Cardiac muscle cell (in vitro differentiated cells and primary cell): ENCODE measurements around the gene RRP1B. TPM values are rescaled to one million over a fixed set of nuclear protein-coding genes. Genes with fewer than 3 reads are reported as not detected.

Experiments
- DNase-seq, 2 donors: peaks; one replicate each; pipeline versions ENCODE4 v3.0.0 to v3.0.0-alpha.2; 2010 to 2017; ENCODE audit warnings: low read depth in 1 of 2, low spot score in 1 of 2
- H3K27ac ChIP-seq: fragments of 200-600 bp; sonication (generic); 2 replicates; pipeline ENCODE4 v1.5.1; 2016
- H3K27me3 ChIP-seq: fragments of 200-600 bp; sonication (generic); 2 replicates; pipeline ENCODE4 v1.6.0; 2016; ENCODE audit warnings: control low read depth
- H3K36me3 ChIP-seq: fragments of 200-600 bp; sonication (generic); 2 replicates; pipeline ENCODE4 v1.5.1; 2016; ENCODE audit warnings: control low read depth
- H3K4me1 ChIP-seq: fragments of 200-600 bp; sonication (generic); 2 replicates; pipeline ENCODE4 v1.8.1; 2017; ENCODE audit warnings: low read depth, mild to moderate bottlenecking, mixed run types
- H3K4me3 ChIP-seq: fragments of 200-600 bp; sonication (generic); 2 replicates; pipeline ENCODE4 v1.5.1; 2016; ENCODE audit warnings: mild to moderate bottlenecking
- H3K9me3 ChIP-seq: fragments of 200-600 bp; sonication (generic); 2 replicates; pipeline ENCODE4 v1.5.1; 2017; ENCODE audit warnings: low read depth, mild to moderate bottlenecking, control low read depth
- polyA plus RNA-seq: library from polyadenylated mRNA; unstranded; fragments of >200 nt; fragmentation: Nextera tagmentation; extraction: Ambion mirVana; gene quantifications from 2 replicates; pipeline ENCODE4 v1.2.1, GENCODE V29; 2016
- total RNA-seq: library from RNA; depleted of rRNA; stranded (reverse); fragments of >200 nt; gene quantifications from 2 replicates; pipeline ENCODE4 v1.2.3, GENCODE V29; 2016
- TF ChIP-seq, protein P1 (sequence below): IDR thresholded peaks from 2 replicates; pipeline ENCODE4 v1.5.1; 2012; ENCODE audit warnings: low read depth, mild to moderate bottlenecking, low read length

Gene RRP1B
- total and polyA plus RNA-seq, 2 experiments from 2014 or later = 14.8 to 25.5 TPM

DNA sequence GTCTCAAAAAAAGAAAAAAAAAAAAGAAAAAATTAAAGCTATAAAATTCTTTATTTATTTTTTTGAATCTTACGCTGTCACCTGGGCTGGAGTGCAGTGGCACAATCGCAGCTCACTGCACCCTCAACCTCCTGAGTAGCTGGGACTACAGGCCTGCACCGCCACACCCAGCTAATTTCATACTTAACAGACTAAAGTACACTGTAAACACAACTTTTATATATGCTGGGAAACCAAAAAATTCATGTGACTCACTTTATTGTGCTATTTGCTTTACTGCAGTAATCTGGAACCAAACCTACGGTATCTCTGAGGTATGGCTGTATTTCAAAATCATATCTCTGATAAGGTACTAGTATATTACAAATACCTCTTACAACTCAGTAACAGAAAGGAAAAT is 40.4 kb upstream of the RRP1B start:
- no peak overlapping the region for H3K27ac ChIP-seq
- DNase-seq = no peak
- H3K4me3 ChIP-seq = no peak overlapping the region
- TF ChIP-seq, protein P1, sequence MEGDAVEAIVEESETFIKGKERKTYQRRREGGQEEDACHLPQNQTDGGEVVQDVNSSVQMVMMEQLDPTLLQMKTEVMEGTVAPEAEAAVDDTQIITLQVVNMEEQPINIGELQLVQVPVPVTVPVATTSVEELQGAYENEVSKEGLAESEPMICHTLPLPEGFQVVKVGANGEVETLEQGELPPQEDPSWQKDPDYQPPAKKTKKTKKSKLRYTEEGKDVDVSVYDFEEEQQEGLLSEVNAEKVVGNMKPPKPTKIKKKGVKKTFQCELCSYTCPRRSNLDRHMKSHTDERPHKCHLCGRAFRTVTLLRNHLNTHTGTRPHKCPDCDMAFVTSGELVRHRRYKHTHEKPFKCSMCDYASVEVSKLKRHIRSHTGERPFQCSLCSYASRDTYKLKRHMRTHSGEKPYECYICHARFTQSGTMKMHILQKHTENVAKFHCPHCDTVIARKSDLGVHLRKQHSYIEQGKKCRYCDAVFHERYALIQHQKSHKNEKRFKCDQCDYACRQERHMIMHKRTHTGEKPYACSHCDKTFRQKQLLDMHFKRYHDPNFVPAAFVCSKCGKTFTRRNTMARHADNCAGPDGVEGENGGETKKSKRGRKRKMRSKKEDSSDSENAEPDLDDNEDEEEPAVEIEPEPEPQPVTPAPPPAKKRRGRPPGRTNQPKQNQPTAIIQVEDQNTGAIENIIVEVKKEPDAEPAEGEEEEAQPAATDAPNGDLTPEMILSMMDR = no peak
- H3K9me3 ChIP-seq = no peaks in the 10 kb centered on the region
- H3K4me1 ChIP-seq = no peaks in the 10 kb centered on the region
- no peaks in the 10 kb centered on the region for H3K36me3 ChIP-seq
- no peaks in the 10 kb centered on the region for H3K27me3 ChIP-seq

DNA sequence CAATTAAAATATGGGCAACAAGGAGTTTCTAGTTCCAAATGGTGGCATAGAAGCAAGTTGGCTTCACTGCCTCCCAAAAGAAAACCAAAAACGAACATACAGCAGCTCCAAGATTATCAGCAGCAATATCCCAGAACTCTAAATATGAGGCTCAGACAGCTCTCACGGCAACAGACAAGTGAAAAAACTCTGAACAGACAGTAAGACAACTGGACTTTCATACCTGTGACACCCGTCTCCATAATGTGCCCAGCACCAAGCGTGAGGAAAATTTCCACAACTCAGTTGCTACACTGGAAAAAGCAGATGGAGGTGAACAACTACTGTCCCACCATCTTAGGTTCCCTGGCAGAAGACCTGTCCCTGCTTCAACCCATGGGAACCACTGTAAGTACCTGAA is 40.0 kb upstream of the RRP1B start:
- no peaks in the 10 kb centered on the region for H3K36me3 ChIP-seq
- H3K4me1 ChIP-seq = no peaks in the 10 kb centered on the region
- no peak overlapping the region for H3K27ac ChIP-seq
- TF ChIP-seq, protein P1 = no peak
- H3K4me3 ChIP-seq = no peak overlapping the region
- H3K27me3 ChIP-seq = no peaks in the 10 kb centered on the region
- H3K9me3 ChIP-seq = no peaks in the 10 kb centered on the region
- no peak for DNase-seq

DNA sequence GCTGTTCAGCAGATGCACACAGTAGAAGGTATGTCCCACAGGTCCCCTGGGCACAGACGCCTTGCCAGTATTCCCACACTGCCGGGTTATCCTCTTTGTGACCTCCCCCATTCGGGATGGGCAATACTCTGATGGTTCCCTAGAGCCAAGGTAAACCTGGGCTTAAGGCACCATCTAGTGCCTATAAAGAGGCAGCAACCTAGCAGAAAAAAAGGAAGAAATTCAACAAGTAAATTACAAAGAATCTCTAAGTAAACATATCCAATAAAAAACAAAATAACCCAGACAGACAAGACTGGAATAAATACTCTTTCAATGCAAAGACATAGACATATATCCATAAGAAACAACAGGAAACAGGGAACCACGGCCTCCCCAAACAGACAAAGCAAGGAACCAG is 39.5 kb upstream of the RRP1B start:
- no peak for DNase-seq
- H3K27ac ChIP-seq = no peak overlapping the region

DNA sequence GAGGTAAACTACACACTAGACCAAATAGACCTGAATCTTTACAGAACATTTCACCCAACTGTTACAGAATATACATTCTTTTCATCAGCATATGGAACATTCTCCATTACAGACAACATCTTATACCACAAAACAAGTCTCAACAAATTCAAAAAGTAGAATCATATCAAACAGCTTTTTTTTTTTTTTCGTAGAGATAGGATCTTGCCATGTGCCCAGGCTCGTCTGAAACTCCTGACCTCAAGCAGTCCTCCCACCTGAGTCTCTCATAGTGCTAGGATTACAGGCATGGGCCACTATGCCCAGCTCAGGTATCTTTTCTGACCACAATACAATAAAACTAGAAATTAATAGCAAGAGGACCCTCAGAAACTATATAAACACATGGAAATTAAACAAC is 36.6 kb upstream of the RRP1B start:
- Histone ChIP-seq H3K27me3 (no peaks in the 10 kb centered on the region), H3K4me1 (no peaks in the 10 kb centered on the region), H3K36me3 (no peaks in the 10 kb centered on the region), H3K4me3 (no peak overlapping the region), H3K27ac (no peak overlapping the region), H3K9me3 (no peaks in the 10 kb centered on the region)
- no peak for DNase-seq
- TF ChIP-seq, protein P1 = no peak

More for the DNA sequence above, 39.5 kb upstream of the RRP1B start:
- Histone ChIP-seq H3K9me3 (no peaks in the 10 kb centered on the region), H3K4me1 (no peaks in the 10 kb centered on the region), H3K4me3 (no peak overlapping the region), H3K36me3 (no peaks in the 10 kb centered on the region), H3K27me3 (no peaks in the 10 kb centered on the region)
- TF ChIP-seq, protein P1 = peak; percentile 8

DNA sequence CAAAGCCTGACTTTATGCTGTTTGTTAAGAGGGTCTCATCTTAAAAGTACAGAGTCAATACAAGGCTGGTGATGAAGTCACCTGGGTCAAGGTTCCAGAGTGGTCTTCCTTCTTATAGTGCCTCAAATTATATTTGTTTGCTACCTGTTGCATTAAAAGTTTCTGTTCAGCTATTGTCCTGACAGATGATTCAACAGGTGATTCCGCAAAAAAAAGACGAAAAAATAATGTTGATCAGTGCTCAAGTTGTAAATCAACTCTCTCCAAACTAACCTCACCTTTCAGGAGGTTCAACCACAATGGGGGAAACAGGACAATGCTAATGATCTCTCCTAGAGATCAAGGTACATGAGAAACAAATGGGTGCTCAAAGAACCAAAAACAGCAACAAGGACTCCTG is 35.8 kb upstream of the RRP1B start:
- Histone ChIP-seq H3K9me3 (no peaks in the 10 kb centered on the region), H3K36me3 (no peaks in the 10 kb centered on the region), H3K27ac (no peak overlapping the region), H3K4me3 (no peak overlapping the region), H3K27me3 (no peaks in the 10 kb centered on the region), H3K4me1 (no peaks in the 10 kb centered on the region)
- TF ChIP-seq, protein P1 = no peak
- no peak for DNase-seq

DNA sequence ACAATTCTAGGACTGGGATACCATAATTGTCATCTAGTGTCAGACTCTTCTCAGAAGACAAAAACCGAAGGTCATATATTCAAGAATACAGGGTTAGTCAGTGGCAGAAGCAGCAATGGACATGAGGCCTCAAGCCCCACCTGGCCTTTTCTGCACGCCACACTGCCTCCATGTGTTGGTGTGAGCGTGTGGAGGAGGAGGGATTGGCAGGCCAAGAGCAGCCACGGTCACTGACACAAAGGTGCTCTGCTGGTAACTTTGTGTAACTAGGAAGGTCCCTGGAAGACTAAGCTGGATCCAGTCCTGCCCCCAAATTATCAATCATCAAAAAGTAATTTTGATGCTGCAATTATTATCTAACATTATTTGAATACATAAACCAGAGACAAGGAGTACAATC is 35.0 kb upstream of the RRP1B start:
- H3K4me3 ChIP-seq = no peak overlapping the region
- no peaks in the 10 kb centered on the region for H3K27me3 ChIP-seq
- H3K27ac ChIP-seq = no peak overlapping the region
- TF ChIP-seq, protein P1 = no peak
- H3K36me3 ChIP-seq = no peaks in the 10 kb centered on the region
- no peaks in the 10 kb centered on the region for H3K9me3 ChIP-seq
- no peak for DNase-seq
- H3K4me1 ChIP-seq = no peaks in the 10 kb centered on the region
